GM23248 (cell line): ENCODE measurements around the gene TEDC2.

Experiments
- EZH2 ChIP-seq: fragments of 200-600 bp; sonication (generic); IDR thresholded peaks from 2 replicates; pipeline ENCODE4 v1.6.1; 2018; ENCODE audit warnings: antibody characterized with exemption, mild to moderate bottlenecking; ENCODE audit not compliant: insufficient read depth, poor library complexity, severe bottlenecking
- EZH2phosphoT487 ChIP-seq: fragments of 200-600 bp; sonication (generic); IDR thresholded peaks from 2 replicates; pipeline ENCODE4 v1.6.1; 2018; ENCODE audit warnings: antibody characterized with exemption, moderate library complexity, mild to moderate bottlenecking, low read depth; ENCODE audit not compliant: insufficient read depth

DNA sequence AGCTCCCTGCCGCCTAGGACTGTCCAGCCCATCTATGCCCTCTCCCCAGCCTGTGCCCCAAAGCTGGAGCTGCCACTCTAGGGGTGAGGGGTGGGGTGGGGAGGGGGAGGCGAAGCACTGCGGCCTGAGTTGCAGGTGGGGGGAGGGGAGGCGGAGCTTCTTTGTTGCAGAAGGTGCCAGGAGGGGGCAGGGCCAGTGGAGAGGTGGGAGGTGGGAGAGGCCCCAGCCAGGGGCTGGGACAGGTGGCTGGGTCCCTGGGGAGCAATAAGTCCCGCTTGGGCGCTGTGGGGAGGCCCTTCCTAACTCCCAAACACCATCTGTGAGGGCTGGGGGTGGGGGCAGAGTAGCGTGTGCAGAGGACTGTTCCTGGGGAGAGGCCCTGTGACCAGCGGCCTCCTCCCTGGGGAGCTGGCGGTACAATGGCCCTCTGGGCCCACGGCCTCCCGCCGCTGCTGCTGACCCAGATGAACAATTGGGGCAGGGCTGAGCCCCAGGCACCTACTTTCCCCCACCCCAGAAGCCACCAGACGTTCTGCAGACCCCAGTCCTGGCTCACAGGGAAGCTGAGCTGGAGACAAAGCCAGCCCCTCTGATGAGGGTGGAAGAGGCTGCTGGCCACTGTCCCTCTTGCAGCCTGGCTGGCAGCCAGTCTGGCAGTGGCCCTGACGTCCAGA lies 9.0 kb downstream of the TEDC2 start:
- TF ChIP-seq EZH2: no peak
- TF ChIP-seq EZH2phosphoT487: no peak
